ENCODE measurements around the gene SLC25A12. TPM values are rescaled to one million over a fixed set of nuclear protein-coding genes. Genes with fewer than 3 reads are reported as not detected.

The SLC25A12 gene
- polyA plus RNA-seq, 3 donors = 6.5 to 8.8 (median 7.0) TPM

DNA sequence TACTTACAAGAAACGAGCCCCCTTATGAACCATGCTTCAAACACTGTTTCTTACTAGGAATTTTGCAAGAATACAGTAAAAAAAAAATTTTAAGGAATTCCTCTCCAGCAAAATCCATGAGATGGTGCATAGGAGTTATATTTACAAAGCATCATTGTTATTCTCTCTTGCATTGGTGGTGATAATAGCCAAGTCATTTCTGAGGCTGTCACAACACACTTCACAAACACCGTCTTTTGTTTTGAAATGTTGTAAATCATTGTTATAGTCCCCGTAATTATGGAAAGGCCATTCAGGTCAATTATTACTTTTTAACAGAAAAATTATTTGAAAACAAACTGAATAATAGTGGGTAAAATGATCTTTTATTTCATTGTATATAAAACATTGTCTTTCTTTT lies 146.7 kb downstream of the SLC25A12 start:
- Histone ChIP-seq H3K27ac (ENCODE audit: low read depth in 1 of 2, low read length in 2 of 2) (no peak overlapping the region), H3K9me3 (replicated peaks in 1 of 2; ENCODE audit: control insufficient read depth in 1 of 2, insufficient read depth in 1 of 2, low read length in 2 of 2) (no peaks in the 10 kb centered on the region), H3K4me1 (ENCODE audit: control insufficient read depth in 1 of 2, insufficient read depth in 2 of 2, low read length in 2 of 2) (no peaks in the 10 kb centered on the region), H3K9ac (ENCODE audit: insufficient read depth, low read length, poor library complexity, severe bottlenecking) (no peak overlapping the region), H3K27me3 (ENCODE audit: control insufficient read depth in 2 of 2, insufficient read depth in 2 of 2, low read length in 2 of 2) (no peaks in the 10 kb centered on the region), H2AFZ (ENCODE audit: insufficient read depth, low read depth, low read length, poor library complexity, severe bottlenecking) (no peak overlapping the region), H4K20me1 (ENCODE audit: insufficient read depth, low read length) (no peaks in the 10 kb centered on the region), H3K4me3 (replicated peaks in 1 of 3; ENCODE audit: low read depth in 2 of 3, low read length in 3 of 3) (no peak overlapping the region), H3K36me3 (replicated peaks in 1 of 2; ENCODE audit: control insufficient read depth in 1 of 2, insufficient read depth in 2 of 2, low read length in 2 of 2) (peaks cover 86 to 96% of the 10 kb centered on the region in 2 donors), H3K79me2 (ENCODE audit: insufficient read depth, low read length) (no peaks in the 10 kb centered on the region), H3K4me2 (replicated peaks; ENCODE audit: extremely low read depth, low read length, poor library complexity, severe bottlenecking) (no peak overlapping the region)
- intact Hi-C loops (cut with micrococcal nuclease) = no loop called here
- Mint-ChIP-seq H3K4me3 (no peak overlapping the region), H3K4me1 (no peaks in the 10 kb centered on the region), H3K9me3 (no peaks in the 10 kb centered on the region), H3K27ac (no peak overlapping the region), H3K27me3 (ENCODE audit: low read depth in 3 of 3) (no peaks in the 10 kb centered on the region), H3K36me3 (peaks cover 80 to 84% of the 10 kb centered on the region in 2 donors)
- TF ChIP-seq, protein P1, sequence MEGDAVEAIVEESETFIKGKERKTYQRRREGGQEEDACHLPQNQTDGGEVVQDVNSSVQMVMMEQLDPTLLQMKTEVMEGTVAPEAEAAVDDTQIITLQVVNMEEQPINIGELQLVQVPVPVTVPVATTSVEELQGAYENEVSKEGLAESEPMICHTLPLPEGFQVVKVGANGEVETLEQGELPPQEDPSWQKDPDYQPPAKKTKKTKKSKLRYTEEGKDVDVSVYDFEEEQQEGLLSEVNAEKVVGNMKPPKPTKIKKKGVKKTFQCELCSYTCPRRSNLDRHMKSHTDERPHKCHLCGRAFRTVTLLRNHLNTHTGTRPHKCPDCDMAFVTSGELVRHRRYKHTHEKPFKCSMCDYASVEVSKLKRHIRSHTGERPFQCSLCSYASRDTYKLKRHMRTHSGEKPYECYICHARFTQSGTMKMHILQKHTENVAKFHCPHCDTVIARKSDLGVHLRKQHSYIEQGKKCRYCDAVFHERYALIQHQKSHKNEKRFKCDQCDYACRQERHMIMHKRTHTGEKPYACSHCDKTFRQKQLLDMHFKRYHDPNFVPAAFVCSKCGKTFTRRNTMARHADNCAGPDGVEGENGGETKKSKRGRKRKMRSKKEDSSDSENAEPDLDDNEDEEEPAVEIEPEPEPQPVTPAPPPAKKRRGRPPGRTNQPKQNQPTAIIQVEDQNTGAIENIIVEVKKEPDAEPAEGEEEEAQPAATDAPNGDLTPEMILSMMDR (IDR thresholded peaks at IDR 0.05) = no peak
- no CpG with 5 or more reads among the region's 3 CpGs for WGBS (ENCODE audit: insufficient coverage)
- no peak for DNase-seq

DNA sequence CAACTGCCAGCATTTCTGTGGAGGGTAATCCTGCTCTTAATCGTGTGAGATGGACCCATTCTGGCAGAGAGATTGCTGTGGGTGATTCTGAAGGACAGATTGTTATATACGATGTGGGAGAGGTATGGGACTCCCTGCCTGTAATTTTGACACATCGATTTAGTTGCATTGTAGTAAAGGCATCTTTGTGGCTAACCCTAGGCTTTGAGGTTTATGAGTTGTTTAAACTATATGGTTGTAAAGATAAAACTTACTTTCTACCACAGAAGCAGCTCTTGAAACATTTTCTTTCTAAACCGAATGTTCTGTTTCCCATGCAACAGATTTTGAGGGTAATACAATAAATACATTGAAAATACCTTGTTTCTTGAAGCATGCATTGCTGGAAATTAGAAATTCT lies 148.2 kb downstream of the SLC25A12 start:
- Mint-ChIP-seq H3K4me3 (no peak overlapping the region), H3K27me3 (ENCODE audit: low read depth in 3 of 3) (no peaks in the 10 kb centered on the region), H3K9me3 (no peaks in the 10 kb centered on the region), H3K27ac (no peak overlapping the region), H3K4me1 (no peaks in the 10 kb centered on the region), H3K36me3 (peaks cover 75 to 83% of the 10 kb centered on the region in 2 donors)
- no peak for DNase-seq
- no peak overlapping the region for H2AFZ ChIP-seq (ENCODE audit: insufficient read depth, low read depth, low read length, poor library complexity, severe bottlenecking)
- intact Hi-C loops (cut with micrococcal nuclease) = no loop called here
- H3K4me2 ChIP-seq (replicated peaks; ENCODE audit: extremely low read depth, low read length, poor library complexity, severe bottlenecking) = no peak overlapping the region
- no peaks in the 10 kb centered on the region for H3K27me3 ChIP-seq (ENCODE audit: control insufficient read depth in 2 of 2, insufficient read depth in 2 of 2, low read length in 2 of 2)
- H3K79me2 ChIP-seq (ENCODE audit: insufficient read depth, low read length) = no peaks in the 10 kb centered on the region
- no peaks in the 10 kb centered on the region for H3K9me3 ChIP-seq (replicated peaks in 1 of 2; ENCODE audit: control insufficient read depth in 1 of 2, insufficient read depth in 1 of 2, low read length in 2 of 2)
- no peaks in the 10 kb centered on the region for H4K20me1 ChIP-seq (ENCODE audit: insufficient read depth, low read length)
- H3K4me1 ChIP-seq (ENCODE audit: control insufficient read depth in 1 of 2, insufficient read depth in 2 of 2, low read length in 2 of 2) = no peaks in the 10 kb centered on the region
- no peak overlapping the region for H3K27ac ChIP-seq (ENCODE audit: low read depth in 1 of 2, low read length in 2 of 2)
- 97% methylated on average over 3 of the region's 4 CpGs for WGBS (ENCODE audit: insufficient coverage)
- TF ChIP-seq, protein P1 (IDR thresholded peaks at IDR 0.05) = no peak
- H3K9ac ChIP-seq (ENCODE audit: insufficient read depth, low read length, poor library complexity, severe bottlenecking) = no peak overlapping the region
- no peak overlapping the region for H3K4me3 ChIP-seq (replicated peaks in 1 of 3; ENCODE audit: low read depth in 2 of 3, low read length in 3 of 3)
- H3K36me3 ChIP-seq (replicated peaks in 1 of 2; ENCODE audit: control insufficient read depth in 1 of 2, insufficient read depth in 2 of 2, low read length in 2 of 2) = peaks cover 76 to 92% of the 10 kb centered on the region in 2 donors

Data from CD14-positive monocyte (primary cell).